PC-9 (cell line): ENCODE measurements around the gene FDX2. TPM values are rescaled to one million over a fixed set of nuclear protein-coding genes. Genes with fewer than 3 reads are reported as not detected.

Experiments used
- BruUV-seq: library from RNA; stranded (reverse); fragments of 400-500 nt; replicated peaks from 2 replicates; lab custom pipeline; 2021; lab: Mats Ljungman, UMichigan
- CTCF ChIA-PET: fragments of 300-600 bp; sonication (Branson Sonifier 250); formaldehyde crosslinking; loops from one replicate; lab custom pipeline; 2022; ENCODE audit warnings: antibody characterized with exemption; lab: Charles Lee
- POLR2A ChIA-PET: fragments of 300-600 bp; sonication (Branson Sonifier 250); formaldehyde crosslinking; loops from one replicate; lab custom pipeline; 2022; ENCODE audit warnings: antibody characterized with exemption; ENCODE audit not compliant: unreplicated experiment; lab: Charles Lee
- DNase-seq, 2 experiments: peaks; one replicate each; pipeline versions ENCODE4 v3.0.0 to v3.0.0-alpha.2; 2015 to 2022; ENCODE audit warnings: mixed read lengths in 1 of 2
- H2AFZ ChIP-seq: fragments of 200-600 bp; sonication (generic); 2 replicates; pipeline ENCODE4 v1.8.1; 2017; ENCODE audit warnings: antibody characterized with exemption
- H3F3A ChIP-seq: fragments of 200-600 bp; sonication (generic); 2 replicates; pipeline ENCODE4 v1.8.1; 2017; ENCODE audit warnings: antibody characterized with exemption, mild to moderate bottlenecking, low read depth; ENCODE audit not compliant: insufficient read depth
- H3K27ac ChIP-seq: fragments of 200-600 bp; sonication (generic); 2 replicates; pipeline ENCODE4 v1.6.1; 2016; ENCODE audit warnings: mixed run types
- H3K27me3 ChIP-seq: fragments of 200-600 bp; sonication (generic); 2 replicates; pipeline ENCODE4 v1.6.1; 2016; ENCODE audit warnings: low read depth, mixed run types; ENCODE audit not compliant: insufficient read depth
- H3K36me3 ChIP-seq: fragments of 200-600 bp; sonication (generic); 2 replicates; pipeline ENCODE4 v1.6.1; 2016; ENCODE audit warnings: low read depth, mixed run types
- H3K4me1 ChIP-seq: fragments of 200-600 bp; sonication (generic); replicated peaks from 2 replicates; pipeline ENCODE4 v1.6.1; 2016; ENCODE audit warnings: mixed run types; ENCODE audit not compliant: insufficient read depth
- H3K4me2 ChIP-seq: fragments of 200-600 bp; sonication (generic); 2 replicates; pipeline ENCODE4 v1.6.1; 2017; ENCODE audit warnings: mixed run types
- H3K4me3 ChIP-seq: fragments of 200-600 bp; sonication (generic); 2 replicates; pipeline ENCODE4 v1.6.1; 2016; ENCODE audit warnings: mixed run types
- H3K79me2 ChIP-seq: fragments of 200-600 bp; sonication (generic); 2 replicates; pipeline ENCODE4 v1.6.1; 2017; ENCODE audit warnings: low read depth, mixed run types
- H3K9me2 ChIP-seq: fragments of 200-600 bp; sonication (generic); 2 replicates; pipeline ENCODE4 v1.8.1; 2017; ENCODE audit warnings: mild to moderate bottlenecking; ENCODE audit not compliant: insufficient read depth
- H3K9me3 ChIP-seq: fragments of 200-600 bp; sonication (generic); 2 replicates; pipeline ENCODE4 v1.8.1; 2016; ENCODE audit warnings: low read depth; ENCODE audit not compliant: insufficient read depth
- H4K20me1 ChIP-seq: fragments of 200-600 bp; sonication (generic); 2 replicates; pipeline ENCODE4 v1.8.1; 2017; ENCODE audit not compliant: insufficient read depth
- CTCF ChIP-seq: fragments of 200-600 bp; sonication (generic); conservative IDR thresholded peaks from 2 replicates; pipeline ENCODE4 v1.6.1; 2017; ENCODE audit warnings: mixed run types, antibody characterized with exemption, mild to moderate bottlenecking, moderate library complexity
- EZH2 ChIP-seq: fragments of 200-600 bp; sonication (generic); IDR thresholded peaks from 2 replicates; pipeline ENCODE4 v1.8.0; 2017; ENCODE audit warnings: antibody characterized with exemption, low read depth
- intact Hi-C: fragments of 100-400 bp; cut with micrococcal nuclease; formaldehyde crosslinking; loops from one replicate; pipeline ENCODE4 v1.10.0; 2022; ENCODE audit not compliant: unreplicated experiment
- total RNA-seq: library from RNA; stranded (reverse); gene quantifications from 2 replicates; pipeline ENCODE4 v1.2.3, GENCODE V29; 2021

Gene FDX2
- total RNA-seq, 1 experiment from 2014 or later: 23.1 TPM

GRCh38 chr19:10318807-10319682, 3.2 kb upstream of the FDX2 start:
- intact Hi-C loops: no loop called here
- ChIA-PET POLR2A (interaction anchor here (0.6 kb wide), 1 partner anchor 15 kb away, joined by 3 read pairs; no protein-coding TSS in a partner anchor), CTCF (interaction anchor here (0.5 kb wide), 1 partner anchor 146 kb away, joined by 3 read pairs; no protein-coding TSS in a partner anchor)
- no TSS peak for BruUV-seq
- Histone ChIP-seq H3K79me2 (peaks cover 10% of the 10 kb centered on the region; the same call in 1 of the 2 replicates), H2AFZ (no peak overlapping the region), H3K36me3 (0 out of 2 replicates have a peak, but pooled peaks cover 3% of the 10 kb centered on the region), H3K9me3 (no peaks in the 10 kb centered on the region), H3K4me3 (no peak overlapping the region), H3K27me3 (no peaks in the 10 kb centered on the region), H3K9me2 (no peaks in the 10 kb centered on the region), H3K27ac (no peak overlapping the region), H3K4me2 (no peak overlapping the region), H3F3A (peaks cover 52% of the 10 kb centered on the region), H3K4me1 (peaks cover 14% of the 10 kb centered on the region), H4K20me1 (peaks cover 7% of the 10 kb centered on the region)
- TF ChIP-seq CTCF: no peak
- TF ChIP-seq EZH2: no peak
- no peak for DNase-seq

GRCh38 chr19:10317857-10318462, 2.1 kb upstream of the FDX2 start:
- ChIA-PET CTCF (no interaction called here), POLR2A (no interaction called here)
- Histone ChIP-seq H3K4me2 (no peak overlapping the region), H3K79me2 (peaks cover 11% of the 10 kb centered on the region; the same call in 1 of the 2 replicates), H3K9me2 (no peaks in the 10 kb centered on the region), H3K27ac (no peak overlapping the region), H3K4me3 (no peak overlapping the region), H3K27me3 (no peaks in the 10 kb centered on the region), H3K4me1 (peaks cover 14% of the 10 kb centered on the region), H4K20me1 (no peaks in the 10 kb centered on the region), H2AFZ (no peak overlapping the region), H3K36me3 (0 out of 2 replicates have a peak, but pooled peaks cover 3% of the 10 kb centered on the region), H3F3A (peaks cover 56% of the 10 kb centered on the region), H3K9me3 (no peaks in the 10 kb centered on the region)
- intact Hi-C loops: no loop called here
- no peak for TF ChIP-seq CTCF
- TF ChIP-seq EZH2: no peak
- no TSS peak for BruUV-seq
- no peak for DNase-seq

- H2AFZ ChIP-seq: no peak overlapping the region
- H3K36me3 ChIP-seq: 0 out of 2 replicates have a peak, but pooled peaks cover 3% of the 10 kb centered on the region
- H3K9me2 ChIP-seq: no peaks in the 10 kb centered on the region
- ChIA-PET CTCF (no interaction called here), POLR2A (no interaction called here)
- no peaks in the 10 kb centered on the region for H3K9me3 ChIP-seq
- H3K27ac ChIP-seq: no peak overlapping the region
- no peak overlapping the region for H3K4me3 ChIP-seq
- no peaks in the 10 kb centered on the region for H4K20me1 ChIP-seq
- no TSS peak for BruUV-seq
- H3K4me1 ChIP-seq: peaks cover 14% of the 10 kb centered on the region
- no peak overlapping the region for H3K4me2 ChIP-seq
- H3F3A ChIP-seq: peaks cover 58% of the 10 kb centered on the region
- intact Hi-C loops: no loop called here
- no peaks in the 10 kb centered on the region for H3K27me3 ChIP-seq
- no peak for TF ChIP-seq EZH2
- no peak for TF ChIP-seq CTCF
- no peak for DNase-seq
- H3K79me2 ChIP-seq: peaks cover 11% of the 10 kb centered on the region; the same call in 1 of the 2 replicates
Observed at GRCh38 chr19:10317045-10317856, 1.4 kb upstream of the FDX2 start.
